ENCODE results near the gene KYAT1.

Gene KYAT1

GRCh38 chr9:128881884-128882676 is at the start of gene KYAT1, which contains the start of gene LRRC8A:
Gene KYAT1, minus strand, starts transcription at chr9:128881950. Its CDS starts 36,545 bp downstream, at chr9:128845405.
Gene LRRC8A, plus strand, starts transcription at chr9:128882133. Its CDS starts 25,032 bp downstream, at chr9:128907165.
- peak; percentile 97 for DNase-seq

- no peak for DNase-seq
Measured at GRCh38 chr9:128929560-128929959, 47.8 kb upstream of the KYAT1 start.

DNA sequence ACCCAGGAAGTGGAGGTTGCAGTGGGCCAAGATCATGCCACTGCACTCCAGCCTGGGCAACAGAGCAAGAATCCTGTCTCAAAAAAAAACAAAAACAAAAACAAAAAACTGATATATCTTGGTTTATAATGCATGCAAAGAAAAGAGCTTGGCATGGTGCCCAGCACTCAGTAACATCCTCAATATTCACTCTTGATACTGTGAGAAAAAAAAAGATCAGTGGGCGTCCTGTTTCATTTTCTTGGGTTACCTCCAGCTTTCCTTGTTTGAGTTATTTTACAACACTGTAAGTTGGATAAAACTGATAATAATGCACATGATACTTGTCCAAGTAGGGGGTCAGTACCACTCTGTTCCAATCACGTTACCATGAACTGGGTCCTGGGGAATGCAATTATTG is 46.9 kb upstream of the KYAT1 start:
- no peak for DNase-seq

- peak; percentile 42 for DNase-seq
Measured at GRCh38 chr9:128927731-128928411, 46.1 kb upstream of the KYAT1 start.

- no peak for DNase-seq
Measured at GRCh38 chr9:128923493-128923883, 41.7 kb upstream of the KYAT1 start.

GRCh38 chr9:128921881-128922763 is 40.4 kb upstream of the KYAT1 start:
- no peak for DNase-seq

- DNase-seq, result no peak
Measured at GRCh38 chr9:128920381-128921058, 38.8 kb upstream of the KYAT1 start, which contains the start of gene PHYHD1. Gene PHYHD1, plus strand, starts transcription at chr9:128920982. Its CDS starts 1,342 bp downstream, at chr9:128922324.

DNA sequence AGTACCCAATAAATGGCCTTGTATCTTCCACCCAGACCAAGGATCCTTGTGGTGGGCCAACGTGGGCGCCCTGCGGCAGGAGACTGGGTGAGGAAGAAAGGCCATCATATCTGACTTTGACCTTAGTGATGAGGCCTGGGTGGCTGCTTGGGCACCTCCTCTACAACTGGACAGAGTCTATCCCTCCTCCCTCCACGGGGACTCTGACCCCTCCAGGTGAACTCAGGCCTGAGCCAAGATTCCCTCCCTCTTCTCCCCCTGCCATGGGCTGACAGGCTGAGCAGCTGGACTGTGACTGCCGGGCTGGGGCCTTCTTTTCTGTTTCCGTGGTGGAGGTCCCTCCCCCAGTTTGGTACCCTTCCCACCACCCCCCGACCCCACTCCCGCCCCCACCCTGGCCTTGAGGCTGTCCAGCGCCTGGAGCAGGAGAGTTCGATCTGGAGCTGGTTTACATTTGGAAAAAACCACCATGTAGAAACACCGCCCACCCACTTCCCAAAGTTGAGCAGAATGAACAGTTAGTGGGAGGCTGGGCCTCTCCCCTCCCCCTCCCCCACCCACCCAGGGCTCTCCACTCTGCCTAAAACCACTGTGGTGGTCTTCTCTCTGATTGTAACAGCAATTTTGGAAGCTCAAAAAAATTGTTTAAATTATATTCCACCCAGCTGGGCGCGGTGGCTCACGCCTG is 37.8 kb upstream of the KYAT1 start:
- DNase-seq, result no peak

- no peak for DNase-seq
Measured at GRCh38 chr9:128918921-128919320, 37.2 kb upstream of the KYAT1 start.

DNA sequence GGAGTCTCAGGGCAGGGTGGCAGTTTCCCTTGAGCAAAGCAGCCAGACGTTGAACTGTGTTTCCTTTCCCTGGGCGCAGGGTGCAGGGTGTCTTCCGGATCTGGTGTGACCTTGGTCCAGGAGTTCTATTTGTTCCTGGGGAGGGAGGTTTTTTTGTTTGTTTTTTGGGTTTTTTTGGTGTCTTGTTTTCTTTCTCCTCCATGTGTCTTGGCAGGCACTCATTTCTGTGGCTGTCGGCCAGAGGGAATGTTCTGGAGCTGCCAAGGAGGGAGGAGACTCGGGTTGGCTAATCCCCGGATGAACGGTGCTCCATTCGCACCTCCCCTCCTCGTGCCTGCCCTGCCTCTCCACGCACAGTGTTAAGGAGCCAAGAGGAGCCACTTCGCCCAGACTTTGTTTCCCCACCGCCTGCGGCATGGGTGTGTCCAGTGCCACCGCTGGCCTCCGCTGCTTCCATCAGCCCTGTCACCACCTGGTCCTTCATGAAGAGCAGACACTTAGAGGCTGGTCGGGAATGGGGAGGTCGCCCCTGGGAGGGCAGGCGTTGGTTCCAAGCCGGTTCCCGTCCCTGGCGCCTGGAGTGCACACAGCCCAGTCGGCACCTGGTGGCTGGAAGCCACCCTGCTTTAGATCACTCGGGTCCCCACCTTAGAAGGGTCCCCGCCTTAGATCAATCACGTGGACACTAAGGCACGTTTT is 35.5 kb upstream of the KYAT1 start:
- DNase-seq, result no peak

- DNase-seq, result no peak
Measured at GRCh38 chr9:128916745-128917144, 35.0 kb upstream of the KYAT1 start.

GRCh38 chr9:128916204-128916603 is 34.5 kb upstream of the KYAT1 start:
- DNase-seq, result no peak

GRCh38 chr9:128913995-128914772 is 32.4 kb upstream of the KYAT1 start:
- no peak for DNase-seq

- no peak for DNase-seq
Measured at GRCh38 chr9:128913048-128913900, 31.5 kb upstream of the KYAT1 start.

DNA sequence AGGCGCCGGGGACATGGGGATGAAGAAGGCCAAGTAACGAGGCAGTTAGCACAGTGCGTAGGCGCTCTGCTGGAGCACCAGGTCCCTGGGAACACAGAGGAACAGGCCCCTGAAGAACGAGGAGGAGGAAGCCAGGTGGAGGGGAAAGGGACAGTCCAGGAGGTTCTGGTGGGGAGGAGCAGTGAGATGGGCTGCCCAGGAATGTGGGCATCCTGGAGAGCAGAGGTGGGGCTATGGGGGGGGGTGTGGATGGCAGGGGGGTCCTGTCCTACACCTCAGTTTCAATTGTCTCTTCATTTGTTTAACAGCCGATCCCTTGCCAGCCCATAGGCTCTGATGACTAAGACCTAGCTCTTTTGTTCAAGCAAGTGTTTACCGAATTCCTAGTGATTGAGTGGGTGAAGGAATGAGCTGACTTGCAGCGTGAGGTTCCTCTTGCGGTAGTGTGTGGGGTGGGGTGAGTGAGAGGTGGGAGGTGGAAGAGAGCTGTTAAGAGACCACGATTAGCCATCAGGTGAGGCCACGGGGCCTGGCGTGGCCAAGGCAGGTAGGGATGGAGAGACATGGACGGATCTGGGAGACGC is 30.6 kb upstream of the KYAT1 start:
- no peak for DNase-seq

GRCh38 chr9:128911529-128912035 is 29.8 kb upstream of the KYAT1 start:
- DNase-seq, result no peak

GRCh38 chr9:128910906-128911305 is 29.2 kb upstream of the KYAT1 start:
- no peak for DNase-seq

GRCh38 chr9:128909859-128910258 is 28.1 kb upstream of the KYAT1 start:
- no peak for DNase-seq

GRCh38 chr9:128908372-128908771 is 26.6 kb upstream of the KYAT1 start:
- DNase-seq, result no peak

Data from activated T-cell treated with anti-CD3 and anti-CD28 coated beads for 4 hours (primary cell).